ENCODE results near the gene ATF6. TPM values are rescaled to one million over a fixed set of nuclear protein-coding genes. Genes with fewer than 3 reads are reported as not detected.

ATF6 gene, protein sequence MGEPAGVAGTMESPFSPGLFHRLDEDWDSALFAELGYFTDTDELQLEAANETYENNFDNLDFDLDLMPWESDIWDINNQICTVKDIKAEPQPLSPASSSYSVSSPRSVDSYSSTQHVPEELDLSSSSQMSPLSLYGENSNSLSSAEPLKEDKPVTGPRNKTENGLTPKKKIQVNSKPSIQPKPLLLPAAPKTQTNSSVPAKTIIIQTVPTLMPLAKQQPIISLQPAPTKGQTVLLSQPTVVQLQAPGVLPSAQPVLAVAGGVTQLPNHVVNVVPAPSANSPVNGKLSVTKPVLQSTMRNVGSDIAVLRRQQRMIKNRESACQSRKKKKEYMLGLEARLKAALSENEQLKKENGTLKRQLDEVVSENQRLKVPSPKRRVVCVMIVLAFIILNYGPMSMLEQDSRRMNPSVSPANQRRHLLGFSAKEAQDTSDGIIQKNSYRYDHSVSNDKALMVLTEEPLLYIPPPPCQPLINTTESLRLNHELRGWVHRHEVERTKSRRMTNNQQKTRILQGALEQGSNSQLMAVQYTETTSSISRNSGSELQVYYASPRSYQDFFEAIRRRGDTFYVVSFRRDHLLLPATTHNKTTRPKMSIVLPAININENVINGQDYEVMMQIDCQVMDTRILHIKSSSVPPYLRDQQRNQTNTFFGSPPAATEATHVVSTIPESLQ
- polyA plus RNA-seq (2011; rRNA removed) (26.8 and 28.0 TPM in 2 replicates), polyA plus RNA-seq (2017; fragmentation: RNase III; extraction: RNeasy Plus Mini Kit Qiagen cat#74134 plus additional on column Dnase treatment) (8.6 to 9.2 TPM (median 9.0 TPM) in 3 replicates), polyA minus RNA-seq (2011; rRNA and poly(A)+ RNA removed) (15.5 and 17.9 TPM in 2 replicates)
- 4.0 and 4.4 TPM in 2 replicates for polyA plus RNA-seq (2012; cell fraction: cytosol; rRNA removed)
- 3.5 and 4.4 TPM in 2 replicates for polyA plus RNA-seq (2012; cell fraction: nucleus; rRNA removed)

DNA sequence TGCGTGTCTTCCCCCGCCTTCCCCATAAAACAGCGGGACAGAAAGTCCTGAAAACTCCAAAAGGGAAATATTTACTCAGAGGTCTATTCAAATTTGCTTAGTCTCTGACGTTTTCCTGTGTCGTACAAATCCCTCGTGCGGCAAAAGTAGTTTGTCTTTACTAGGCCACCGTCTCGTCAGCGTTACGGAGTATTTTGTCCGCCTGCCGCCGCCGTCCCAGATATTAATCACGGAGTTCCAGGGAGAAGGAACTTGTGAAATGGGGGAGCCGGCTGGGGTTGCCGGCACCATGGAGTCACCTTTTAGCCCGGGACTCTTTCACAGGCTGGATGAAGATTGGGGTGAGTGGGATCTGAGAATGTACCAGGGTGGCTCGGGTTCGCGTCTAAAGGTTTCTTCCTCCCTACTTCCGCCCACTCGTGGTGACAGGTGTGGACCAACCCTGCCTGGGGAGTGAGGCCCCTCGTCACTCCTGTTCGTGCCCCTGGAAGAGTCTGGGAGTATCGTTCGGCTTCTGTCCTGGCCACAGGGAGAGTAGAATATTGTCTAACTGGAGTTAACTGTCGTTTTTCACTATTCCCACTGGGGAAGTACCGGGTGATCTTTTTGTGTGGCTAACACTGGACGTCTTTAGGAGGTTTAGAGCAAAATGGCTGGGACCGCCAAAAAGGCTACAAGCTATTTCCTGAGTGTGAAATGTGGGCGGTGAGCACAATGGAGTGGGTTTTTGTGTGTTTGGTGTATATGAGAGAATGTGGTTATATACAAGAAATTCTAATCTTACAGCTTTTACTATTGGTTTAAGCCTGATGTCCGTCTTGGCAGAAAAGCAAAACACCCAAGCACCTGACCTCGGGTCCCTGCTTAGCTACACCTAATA lies at the start of gene ATF6:
Gene ATF6 (plus strand): TSS at position 219 of the 880 bp plus-strand sequence. CDS start 41 bp downstream, at position 260.
- FAIRE-seq (no peak), ATAC-seq (peak; percentile 75 to 84), DNase-seq (ENCODE audit: low read depth in 1 of 2, low spot score in 1 of 2) (peak; percentile 78 to 97)
- ChIA-PET CTCF (interaction anchor here (1.0 to 1.3 kb wide), 3 partner anchors 10 to 271 kb away, joined by 3 read pairs; no protein-coding TSS in a partner anchor), POLR2A (interaction anchor here (0.9 kb wide), 1 partner anchor 17 kb away, joined by 5 read pairs; the partner anchor contains the start of gene DUSP12)
- Histone ChIP-seq H3K27ac (peak within 1 kb of the TSS; percentile 92 to 94), H3K4me3 (peak within 1 kb of the TSS; percentile 93), H3K4me1 (peaks cover 10% of the 10 kb centered on the region; the same call in 1 of the 3 replicates), H3K9me3 (no peaks in the 10 kb centered on the region), H3K4me2 (peak within 1 kb of the TSS; percentile 90)
- WGBS (ENCODE audit: missing lambda C conversion rate) = 1% methylated on average over 30 of the region's 35 CpGs
- TF ChIP-seq POLR2A (IDR thresholded peaks at IDR 0.05; ENCODE audit: low read length) (peak; percentile 43), NFE2L2 (conservative IDR thresholded peaks at IDR 0.05; ENCODE audit: low read length) (no peak), HOXB5 (CRISPR knock-in tag; IDR thresholded peaks at IDR 0.05) (peak; percentile 93), SREBF2 (IDR thresholded peaks at IDR 0.05) (no peak), REST (IDR thresholded peaks at IDR 0.05) (peak; percentile 64), CHD2 (IDR thresholded peaks at IDR 0.05; ENCODE audit: low read length, partially characterized antibody) (no peak), HDAC2 (IDR thresholded peaks at IDR 0.05) (no peak), HOXB13 (CRISPR knock-in tag; IDR thresholded peaks at IDR 0.05; ENCODE audit: low read depth) (no peak), ELK1 (IDR thresholded peaks at IDR 0.05; ENCODE audit: low read depth, low read length) (no peak), NPAS2 (CRISPR knock-in tag; IDR thresholded peaks at IDR 0.05; ENCODE audit: borderline replicate concordance) (no peak), KDM1A (IDR thresholded peaks at IDR 0.05; ENCODE audit: low read depth) (no peak), HEYL (CRISPR knock-in tag; IDR thresholded peaks at IDR 0.05) (no peak), POLR2AphosphoS2 (conservative IDR thresholded peaks at IDR 0.05; ENCODE audit: low read length) (no peak), MAZ (IDR thresholded peaks at IDR 0.05; ENCODE audit: borderline replicate concordance, low read depth, low read length) (no peak), GATA3 (IDR thresholded peaks at IDR 0.05; ENCODE audit: borderline replicate concordance) (peak; percentile 69), MAFK (IDR thresholded peaks at IDR 0.05; ENCODE audit: partially characterized antibody) (peak; percentile 24), RARB (CRISPR knock-in tag; IDR thresholded peaks at IDR 0.05) (no peak), CHD4 (IDR thresholded peaks at IDR 0.05; ENCODE audit: borderline replicate concordance) (no peak), EHF (CRISPR knock-in tag; IDR thresholded peaks at IDR 0.05) (no peak), ZC3H11A (IDR thresholded peaks at IDR 0.05) (no peak), BHLHE40 (IDR thresholded peaks at IDR 0.05; ENCODE audit: low read depth, low read length) (peak; percentile 48; the same call in 1 of the 2 replicates), FOSL2 (IDR thresholded peaks at IDR 0.05) (no peak), FOSL2 (CRISPR knock-in tag; IDR thresholded peaks at IDR 0.05) (peak; percentile 70), ZNF302 (CRISPR knock-in tag; IDR thresholded peaks at IDR 0.05) (no peak), PHF8 (IDR thresholded peaks at IDR 0.05; ENCODE audit: borderline replicate concordance, low read depth) (peak; percentile 87), JUNB (IDR thresholded peaks at IDR 0.05) (no peak)
- TF ChIP-seq, protein P1, sequence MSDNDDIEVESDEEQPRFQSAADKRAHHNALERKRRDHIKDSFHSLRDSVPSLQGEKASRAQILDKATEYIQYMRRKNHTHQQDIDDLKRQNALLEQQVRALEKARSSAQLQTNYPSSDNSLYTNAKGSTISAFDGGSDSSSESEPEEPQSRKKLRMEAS (IDR thresholded peaks at IDR 0.05) = peak; percentile 94
- TF ChIP-seq, protein P2, sequence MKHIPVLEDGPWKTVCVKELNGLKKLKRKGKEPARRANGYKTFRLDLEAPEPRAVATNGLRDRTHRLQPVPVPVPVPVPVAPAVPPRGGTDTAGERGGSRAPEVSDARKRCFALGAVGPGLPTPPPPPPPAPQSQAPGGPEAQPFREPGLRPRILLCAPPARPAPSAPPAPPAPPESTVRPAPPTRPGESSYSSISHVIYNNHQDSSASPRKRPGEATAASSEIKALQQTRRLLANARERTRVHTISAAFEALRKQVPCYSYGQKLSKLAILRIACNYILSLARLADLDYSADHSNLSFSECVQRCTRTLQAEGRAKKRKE (CRISPR knock-in tag; IDR thresholded peaks at IDR 0.05; ENCODE audit: low read depth) = no peak
- TF ChIP-seq, protein P3, sequence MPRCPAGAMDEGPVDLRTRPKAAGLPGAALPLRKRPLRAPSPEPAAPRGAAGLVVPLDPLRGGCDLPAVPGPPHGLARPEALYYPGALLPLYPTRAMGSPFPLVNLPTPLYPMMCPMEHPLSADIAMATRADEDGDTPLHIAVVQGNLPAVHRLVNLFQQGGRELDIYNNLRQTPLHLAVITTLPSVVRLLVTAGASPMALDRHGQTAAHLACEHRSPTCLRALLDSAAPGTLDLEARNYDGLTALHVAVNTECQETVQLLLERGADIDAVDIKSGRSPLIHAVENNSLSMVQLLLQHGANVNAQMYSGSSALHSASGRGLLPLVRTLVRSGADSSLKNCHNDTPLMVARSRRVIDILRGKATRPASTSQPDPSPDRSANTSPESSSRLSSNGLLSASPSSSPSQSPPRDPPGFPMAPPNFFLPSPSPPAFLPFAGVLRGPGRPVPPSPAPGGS (IDR thresholded peaks at IDR 0.05) = 0 out of 3 replicates have a peak, but pooled peaks have one; percentile 61
- TF ChIP-seq, protein P4, sequence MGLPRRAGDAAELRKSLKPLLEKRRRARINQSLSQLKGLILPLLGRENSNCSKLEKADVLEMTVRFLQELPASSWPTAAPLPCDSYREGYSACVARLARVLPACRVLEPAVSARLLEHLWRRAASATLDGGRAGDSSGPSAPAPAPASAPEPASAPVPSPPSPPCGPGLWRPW (IDR thresholded peaks at IDR 0.05) = no peak
